GM12864 (cell line): Measurements from ENCODE around the gene NUDT21.

Source experiments
- DNase-seq: peaks from one replicate; pipeline ENCODE4 v3.0.0-alpha.2; 2011; ENCODE audit warnings: low read depth
- H3K4me3 ChIP-seq: 2 replicates; pipeline ENCODE4 v1.5.1; 2011; ENCODE audit warnings: mild to moderate bottlenecking, low read depth, low read length, control low read depth
- CTCF ChIP-seq: IDR thresholded peaks from 2 replicates; pipeline ENCODE4 v1.5.1; 2011; ENCODE audit warnings: low read depth, mild to moderate bottlenecking, moderate library complexity, low read length, control low read depth, inconsistent platforms; ENCODE audit errors: missing control alignments

NUDT21 gene

GRCh38 chr16:56419740-56420548 is 31.2 kb downstream of the NUDT21 start:
- TF ChIP-seq CTCF: no peak
- no peak for DNase-seq
- no peak overlapping the region for H3K4me3 ChIP-seq

- DNase-seq: no peak
- no peak overlapping the region for H3K4me3 ChIP-seq
- no peak for TF ChIP-seq CTCF
Measured at GRCh38 chr16:56417138-56417537, 34.0 kb downstream of the NUDT21 start.

- TF ChIP-seq CTCF: no peak
- no peak for DNase-seq
- H3K4me3 ChIP-seq: no peak overlapping the region
Measured at GRCh38 chr16:56415875-56416274, 35.3 kb downstream of the NUDT21 start.

- H3K4me3 ChIP-seq: no peak overlapping the region
- TF ChIP-seq CTCF: no peak
- no peak for DNase-seq
Measured at GRCh38 chr16:56414366-56414765, 36.8 kb downstream of the NUDT21 start.

- H3K4me3 ChIP-seq: no peak overlapping the region
- no peak for DNase-seq
- no peak for TF ChIP-seq CTCF
Measured at GRCh38 chr16:56413381-56413780, 37.8 kb downstream of the NUDT21 start.

GRCh38 chr16:56411624-56412023 is 39.5 kb downstream of the NUDT21 start:
- DNase-seq: no peak
- no peak for TF ChIP-seq CTCF
- H3K4me3 ChIP-seq: no peak overlapping the region

GRCh38 chr16:56411123-56411522 is 40.0 kb downstream of the NUDT21 start:
- DNase-seq: no peak
- TF ChIP-seq CTCF: no peak
- H3K4me3 ChIP-seq: no peak overlapping the region
